T-helper 22 cell (primary cell): ENCODE measurements around the gene APBA1.

Experiments used
- DNase-seq: peaks from one replicate; pipeline ENCODE4 v3.0.0-alpha.2; 2020; ENCODE audit warnings: low read depth

Gene APBA1

GRCh38 chr9:69579032-69579758, 93.0 kb downstream of the APBA1 start:
- no peak for DNase-seq

- DNase-seq: no peak
Observed at GRCh38 chr9:69578026-69578425, 94.1 kb downstream of the APBA1 start.

- DNase-seq: no peak
Observed at GRCh38 chr9:69577123-69577522, 95.0 kb downstream of the APBA1 start.

- DNase-seq: no peak
Observed at GRCh38 chr9:69574057-69574456, 98.1 kb downstream of the APBA1 start.

- no peak for DNase-seq
Observed at GRCh38 chr9:69573651-69574050, 98.5 kb downstream of the APBA1 start.

GRCh38 chr9:69572611-69573010, 99.6 kb downstream of the APBA1 start:
- no peak for DNase-seq

- DNase-seq: no peak
Observed at GRCh38 chr9:69571032-69571431, 101.1 kb downstream of the APBA1 start.

- no peak for DNase-seq
Observed at GRCh38 chr9:69569738-69570451, 102.3 kb downstream of the APBA1 start.

- DNase-seq: no peak
Observed at GRCh38 chr9:69564557-69564956, 107.6 kb downstream of the APBA1 start.

- no peak for DNase-seq
Observed at GRCh38 chr9:69559126-69559525, 113.0 kb downstream of the APBA1 start.

- no peak for DNase-seq
Observed at GRCh38 chr9:69556707-69557106, 115.5 kb downstream of the APBA1 start.

- no peak for DNase-seq
Observed at GRCh38 chr9:69555802-69556201, 116.4 kb downstream of the APBA1 start.

- no peak for DNase-seq
Observed at GRCh38 chr9:69554945-69555344, 117.2 kb downstream of the APBA1 start.

- DNase-seq: no peak
Observed at GRCh38 chr9:69549310-69550202, 122.6 kb downstream of the APBA1 start.

- DNase-seq: no peak
Observed at GRCh38 chr9:69548681-69549080, 123.5 kb downstream of the APBA1 start.

GRCh38 chr9:69546265-69546664, 125.9 kb downstream of the APBA1 start:
- DNase-seq: no peak

GRCh38 chr9:69542942-69543704, 129.0 kb downstream of the APBA1 start:
- no peak for DNase-seq

GRCh38 chr9:69542058-69542457, 130.1 kb downstream of the APBA1 start:
- no peak for DNase-seq

- no peak for DNase-seq
Observed at GRCh38 chr9:69535911-69536310, 136.3 kb downstream of the APBA1 start.

- no peak for DNase-seq
Observed at GRCh38 chr9:69535286-69535832, 136.8 kb downstream of the APBA1 start.

- DNase-seq: no peak
Observed at GRCh38 chr9:69532396-69532795, 139.8 kb downstream of the APBA1 start.

GRCh38 chr9:69527454-69527853, 144.7 kb downstream of the APBA1 start:
- DNase-seq: no peak
